Endothelial cell of umbilical vein (primary cell): ENCODE results near the gene GSTO2. TPM values are rescaled to one million over a fixed set of nuclear protein-coding genes. Genes with fewer than 3 reads are reported as not detected.

Experiments
- BruUV-seq: library from RNA; stranded (reverse); fragments of 400-500 nt; replicated peaks from 2 replicates; lab custom pipeline; 2021; lab: Mats Ljungman, UMichigan
- CTCF ChIA-PET: fragments of 300-600, 350-600 bp; sonication (Branson Sonifier 250); formaldehyde crosslinking; loops from one replicate; lab custom pipeline; 2021; ENCODE audit warnings: antibody characterized with exemption, inconsistent platforms; lab: Charles Lee
- POLR2A ChIA-PET: fragments of 300-600, 350-600 bp; sonication (Branson Sonifier 250); formaldehyde crosslinking; loops from one replicate; lab custom pipeline; 2021; ENCODE audit warnings: antibody characterized with exemption, inconsistent platforms; lab: Charles Lee
- DNase-seq: peaks from one replicate; pipeline ENCODE4 v3.0.0-alpha.2; 2011; ENCODE audit warnings: low read depth, low spot score
- FAIRE-seq: peaks from 2 replicates; lab custom pipeline; 2011; peaks lifted over from hg19 to GRCh38; lab: Jason Lieb, UNC
- H2AFZ ChIP-seq: 2 replicates; pipeline ENCODE4 v1.6.0; 2012; ENCODE audit warnings: low read depth, low read length, control low read depth, inconsistent platforms
- H3K27ac ChIP-seq: 2 replicates; pipeline ENCODE4 v1.5.1; 2011; ENCODE audit warnings: low read depth, mild to moderate bottlenecking, control low read depth, low read length, moderate library complexity; ENCODE audit not compliant: insufficient read depth
- H3K27me3 ChIP-seq, 2 experiments: 2 replicates each; pipeline versions ENCODE4 v1.6.0 to v1.6.1; 2011; ENCODE audit warnings: low read length in 2 of 2, mixed read lengths in 1 of 2; ENCODE audit not compliant: control insufficient read depth in 2 of 2, insufficient read depth in 2 of 2
- H3K36me3 ChIP-seq, 2 experiments: 2 replicates in 1 of 2; 3 replicates in 1 of 2; pipeline ENCODE4 v1.5.1; 2011; ENCODE audit warnings: low read length in 2 of 2, mild to moderate bottlenecking in 1 of 2, moderate library complexity in 1 of 2; ENCODE audit not compliant: control insufficient read depth in 2 of 2, insufficient read depth in 2 of 2; ENCODE audit errors: extremely low read depth in 1 of 2
- H3K4me1 ChIP-seq: 3 replicates; pipeline ENCODE4 v1.5.1; 2011; ENCODE audit warnings: mild to moderate bottlenecking, low read length; ENCODE audit not compliant: control insufficient read depth, insufficient read depth; ENCODE audit errors: extremely low read depth
- H3K4me2 ChIP-seq: 2 replicates; pipeline ENCODE4 v1.6.1; 2011; ENCODE audit warnings: low read length, control low read depth, mixed read lengths; ENCODE audit not compliant: insufficient read depth
- H3K4me3 ChIP-seq, 3 experiments: fragments of 200-600 bp in 1 of 3; sonication (generic), shearing (Covaris generic) in 1 of 3; replicated peaks in 1 of 3; 2 replicates each; pipeline ENCODE4 v1.5.1; 2011 to 2016; ENCODE audit warnings: control low read depth in 3 of 3, low read length in 3 of 3, mild to moderate bottlenecking in 2 of 3, inconsistent platforms in 1 of 3, low read depth in 1 of 3, moderate library complexity in 1 of 3; ENCODE audit not compliant: insufficient read depth in 1 of 3
- H3K79me2 ChIP-seq: 2 replicates; pipeline ENCODE4 v1.6.0; 2012; ENCODE audit warnings: low read length, inconsistent platforms; ENCODE audit not compliant: control insufficient read depth, insufficient read depth
- H3K9ac ChIP-seq: replicated peaks from 2 replicates; pipeline ENCODE3; 2011; ENCODE audit warnings: low read length, control low read depth; ENCODE audit not compliant: insufficient read depth; ENCODE audit errors: extremely low read depth
- H3K9me1 ChIP-seq: replicated peaks from 3 replicates; pipeline ENCODE4 v1.6.0; 2011; ENCODE audit warnings: mild to moderate bottlenecking, low read length; ENCODE audit not compliant: control insufficient read depth, insufficient read depth; ENCODE audit errors: extremely low read depth
- H3K9me3 ChIP-seq: replicated peaks from 2 replicates; pipeline ENCODE4 v1.5.1; 2012; ENCODE audit warnings: low read length, inconsistent platforms; ENCODE audit not compliant: control insufficient read depth, insufficient read depth
- H4K20me1 ChIP-seq: replicated peaks from 2 replicates; pipeline ENCODE3; 2011; ENCODE audit warnings: mild to moderate bottlenecking, low read length; ENCODE audit not compliant: control insufficient read depth, insufficient read depth; ENCODE audit errors: extremely low read depth
- CTCF ChIP-seq, 2 donors: IDR thresholded peaks; 1 replicate in 1 of 2; 2 replicates in 1 of 2; pipeline ENCODE4 v1.5.1; 2011; ENCODE audit warnings: low read length in 2 of 2, mild to moderate bottlenecking in 2 of 2, moderate library complexity in 2 of 2, control low read depth in 1 of 2, inconsistent platforms in 1 of 2, low read depth in 1 of 2; ENCODE audit not compliant: insufficient read depth in 1 of 2; ENCODE audit errors: extremely low read depth in 1 of 2
- EZH2 ChIP-seq: IDR thresholded peaks from 2 replicates; pipeline ENCODE4 v1.6.1; 2012; ENCODE audit warnings: borderline replicate concordance, low read depth, mild to moderate bottlenecking, moderate library complexity, low read length, inconsistent platforms; ENCODE audit not compliant: severe bottlenecking
- FOS ChIP-seq: IDR thresholded peaks from 2 replicates; pipeline ENCODE4 v1.6.1; 2011; ENCODE audit warnings: mild to moderate bottlenecking, low read length, moderate library complexity, borderline replicate concordance; ENCODE audit not compliant: insufficient read depth
- GATA2 ChIP-seq: IDR thresholded peaks from 2 replicates; pipeline ENCODE4 v1.7.0; 2011; ENCODE audit warnings: low read depth, mild to moderate bottlenecking, moderate library complexity, mixed read lengths, low read length; ENCODE audit not compliant: insufficient read length, insufficient read depth
- JUN ChIP-seq: IDR thresholded peaks from 2 replicates; pipeline ENCODE4 v1.6.1; 2011; ENCODE audit warnings: borderline replicate concordance, low read depth; ENCODE audit not compliant: insufficient read length, insufficient read depth
- MYC ChIP-seq: IDR thresholded peaks from one replicate; pipeline ENCODE4 v1.6.1; 2011; ENCODE audit warnings: mild to moderate bottlenecking, low read depth, low read length
- POLR2A ChIP-seq: IDR thresholded peaks from 2 replicates; pipeline ENCODE4 v1.6.1; 2012; ENCODE audit warnings: low read depth, mild to moderate bottlenecking, control low read depth, low read length
- POLR2AphosphoS5 ChIP-seq: IDR thresholded peaks from 2 replicates; pipeline ENCODE4 v1.6.1; 2012; ENCODE audit warnings: low read depth, mild to moderate bottlenecking, control low read depth, low read length, moderate library complexity; ENCODE audit not compliant: insufficient read depth
- dilution Hi-C: fragments of 300-500 bp; cut with MboI; formaldehyde crosslinking; loops from one replicate; pipeline ENCODE4 v1.15.0; 2019; ENCODE audit warnings: low sequenced_read_pairs; ENCODE audit not compliant: extremely low pct_ligation_motif_present
- intact Hi-C: fragments of 100-400 bp; cut with micrococcal nuclease; formaldehyde crosslinking; loops from one replicate; pipeline ENCODE4 v1.10.0; 2022
- polyA plus RNA-seq, 4 experiments: library from polyadenylated mRNA; depleted of rRNA in 3 of 4; stranded (reverse) in 3 of 4; unstranded in 1 of 4; fragments of >200 nt; gene quantifications; 2 replicates each; pipeline versions ENCODE4 v1.2.1 to v1.2.3, GENCODE V29; 2011 to 2012; ENCODE audit warnings: missing spikeins in 1 of 4
- total RNA-seq: library from RNA; stranded (reverse); gene quantifications from 2 replicates; pipeline ENCODE4 v1.2.3, GENCODE V29; 2021

The GSTO2 gene
- total and polyA plus RNA-seq, 2 donors (not counting 3 experiments of a cell fraction or from before 2014, with no cell fraction given), result 0.84 to 1.4 TPM

GRCh38 chr10:104317726-104318299, 48.8 kb downstream of the GSTO2 start:
- Histone ChIP-seq H3K4me3 (no peak overlapping the region), H3K4me1 (peaks cover 8% of the 10 kb centered on the region), H3K4me2 (no peak overlapping the region), H3K9me3 (no peaks in the 10 kb centered on the region), H3K9ac (no peak overlapping the region), H3K27me3 (no peaks in the 10 kb centered on the region), H3K9me1 (no peaks in the 10 kb centered on the region), H3K79me2 (peaks cover 100% of the 10 kb centered on the region), H3K36me3 (peaks cover 10 to 27% of the 10 kb centered on the region in 2 experiments), H2AFZ (no peak overlapping the region), H4K20me1 (peaks cover 5% of the 10 kb centered on the region), H3K27ac (no peak overlapping the region)
- POLR2A ChIA-PET, result no interaction called here
- TF ChIP-seq FOS, result no peak
- no peak for TF ChIP-seq JUN
- no peak for TF ChIP-seq MYC
- no peak for TF ChIP-seq GATA2
- TF ChIP-seq CTCF (IDR thresholded peaks at IDR 0.05; ENCODE audit: extremely low read depth in 1 of 2, insufficient read depth in 1 of 2, low read depth in 1 of 2, low read length in 2 of 2), result no peak
- TF ChIP-seq POLR2A, result no peak
- no peak for TF ChIP-seq EZH2
- TF ChIP-seq POLR2AphosphoS5, result no peak
- FAIRE-seq, result no peak
- CTCF ChIA-PET, result interaction anchor here (1.6 kb wide), 1 partner anchor 12 kb away, joined by 5 read pairs; no protein-coding TSS in a partner anchor
- no TSS peak for BruUV-seq
- dilution Hi-C loops, result no loop called here
- intact Hi-C loops, result no loop called here
- DNase-seq, result no peak
